Activated gamma-delta T cell treated with anti-CD3 and anti-CD28 coated beads, Interleukin-2, amount 50 U/mL, for 16 hours (primary cell): Measurements from ENCODE around the gene PLPP7.
"Not testable (repeated sequence)": the region's sequence is repeated elsewhere in the genome, so short reads cannot be mapped to it uniquely, and the experiment has no call there.

Experiments used
- DNase-seq: peaks from one replicate; pipeline ENCODE4 v3.0.0-alpha.2; 2020; ENCODE audit warnings: low read depth

The PLPP7 gene

DNA sequence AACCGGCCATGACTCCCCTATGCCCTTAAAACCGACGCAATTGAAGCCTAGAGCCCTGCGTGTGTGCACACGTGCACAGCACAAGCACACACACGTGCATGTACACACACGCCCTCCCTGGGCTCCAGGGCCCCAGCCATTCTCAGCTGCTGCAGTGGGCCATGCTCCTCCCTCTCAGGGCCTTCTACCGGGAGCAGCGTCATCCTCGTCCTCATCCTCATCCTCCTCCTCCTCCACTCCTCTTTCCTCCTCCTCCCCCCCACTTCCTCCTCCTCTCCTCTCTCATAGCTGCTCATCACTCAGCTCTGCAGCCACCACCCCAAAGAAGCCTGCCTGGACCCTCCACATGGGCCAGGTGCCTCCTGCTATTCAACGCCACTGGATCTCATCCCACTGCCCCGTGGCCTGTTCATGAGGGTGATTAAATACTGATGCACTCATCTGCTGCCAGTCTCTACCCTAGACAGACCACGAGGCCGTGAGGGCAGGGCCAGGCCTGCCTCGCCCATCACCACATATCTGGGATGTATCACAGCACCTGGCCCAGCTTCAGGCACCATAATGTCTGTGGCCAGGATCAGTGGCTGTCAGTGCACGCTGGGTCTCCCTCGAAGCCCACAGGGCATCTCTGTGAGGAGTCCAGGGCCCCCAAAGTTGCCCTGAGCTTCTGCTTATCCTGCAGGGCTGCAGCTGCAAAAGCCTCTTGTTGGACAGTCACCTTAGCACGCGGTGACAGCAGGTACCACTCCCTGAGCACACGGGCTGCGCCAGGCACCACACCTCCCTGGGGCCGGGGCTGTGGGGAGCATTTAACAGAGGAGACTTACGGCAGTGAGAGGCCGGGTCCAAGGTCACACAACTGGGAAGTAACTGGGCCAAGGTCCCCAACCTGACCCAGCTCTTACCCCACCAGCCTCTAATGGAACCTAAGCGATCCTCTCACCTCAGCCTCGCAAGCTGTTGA lies 23.0 kb upstream of the PLPP7 start:
- DNase-seq: no peak

DNA sequence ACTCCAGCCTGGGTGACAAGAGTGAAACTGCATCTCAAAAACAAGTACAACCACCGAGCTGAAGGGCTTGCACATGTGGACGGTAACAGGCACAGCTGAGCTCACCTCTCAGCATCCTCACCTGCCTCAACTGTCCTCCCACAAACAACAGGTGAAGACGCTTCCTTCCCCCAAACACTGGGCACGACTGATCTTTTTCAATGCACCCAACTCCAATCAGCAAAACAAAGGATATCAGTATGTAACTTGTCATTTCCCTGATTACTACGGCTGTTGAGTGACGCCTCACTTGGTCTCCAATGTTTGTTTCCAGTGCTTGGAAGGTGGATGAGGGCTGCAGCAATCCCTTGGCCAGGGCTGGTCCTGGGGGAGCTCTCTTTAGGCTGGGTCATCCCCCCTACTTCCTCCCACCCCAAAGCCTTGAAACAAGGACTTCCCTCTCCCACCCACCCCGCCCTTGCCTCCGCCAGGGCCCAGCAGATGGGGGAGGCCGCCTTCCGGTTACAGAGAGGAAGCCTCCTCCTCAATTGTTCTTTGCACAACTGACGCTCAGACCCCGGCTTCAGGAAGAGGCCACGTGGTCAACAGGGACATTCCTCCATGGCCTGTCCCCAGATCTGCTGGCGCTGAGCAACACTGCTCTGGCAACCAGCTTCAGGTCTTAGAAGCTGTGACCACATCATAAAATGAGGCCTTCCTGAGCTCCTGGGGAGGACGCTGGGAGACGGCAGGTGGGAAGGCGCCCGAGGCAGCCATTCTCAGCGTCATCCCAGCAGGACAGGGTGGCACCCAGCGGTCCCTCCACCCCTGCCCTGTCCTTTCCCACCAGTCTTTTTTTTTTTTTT lies 19.1 kb upstream of the PLPP7 start:
- no peak for DNase-seq

DNA sequence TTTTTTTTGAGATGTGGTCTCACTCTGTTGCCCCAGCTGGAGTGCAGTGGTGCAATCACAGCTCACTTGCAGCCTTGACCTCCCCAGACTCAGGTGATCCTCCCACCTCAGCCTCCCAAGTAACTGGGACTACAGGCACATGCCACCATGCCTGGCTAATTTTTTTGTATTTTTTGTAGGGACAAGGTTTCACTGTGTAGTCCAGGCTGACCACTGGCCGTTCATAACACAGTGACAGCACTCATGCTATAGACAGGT lies 18.6 kb upstream of the PLPP7 start:
- DNase-seq: not testable (repeated sequence)

DNA sequence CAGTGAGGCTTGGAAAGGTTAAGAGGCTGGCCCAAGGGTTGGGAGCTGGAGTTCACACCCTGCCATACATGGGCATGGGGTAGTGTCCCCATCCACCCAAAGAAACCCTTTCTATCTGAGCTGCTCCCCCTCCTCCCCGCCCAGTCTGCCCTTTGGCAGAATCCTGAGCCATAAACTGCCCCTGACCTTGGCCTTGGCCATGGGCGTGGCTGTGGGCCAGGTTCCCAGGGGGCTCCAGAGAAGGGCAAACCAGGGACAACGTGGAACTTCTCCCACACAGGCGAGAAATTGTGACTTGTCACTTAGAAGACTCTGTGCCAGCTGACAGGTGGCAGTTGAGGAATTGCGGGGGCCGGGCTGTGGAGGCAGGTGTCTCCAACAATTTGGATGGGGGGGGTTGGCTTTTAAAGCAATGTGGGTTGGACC lies 18.0 kb upstream of the PLPP7 start:
- DNase-seq: no peak

DNA sequence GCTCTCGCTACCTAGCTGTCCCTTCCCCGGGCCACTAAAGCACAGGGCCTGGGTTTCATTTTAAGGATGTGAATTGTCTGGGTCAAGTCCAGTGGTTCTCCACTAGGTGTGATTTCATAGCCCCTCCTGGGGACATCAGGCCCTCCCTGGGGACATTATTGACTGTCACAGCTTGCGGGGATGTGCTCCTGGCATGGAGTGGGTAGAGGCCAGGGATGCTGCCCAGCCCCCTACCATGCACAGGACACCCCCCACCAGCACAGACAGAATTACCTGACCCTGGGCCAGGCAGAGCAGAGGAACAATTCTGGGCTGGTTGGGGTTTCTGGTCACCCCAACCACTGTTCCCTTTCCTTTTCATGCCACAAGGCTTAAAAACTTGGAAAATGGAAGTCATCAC lies 17.3 kb upstream of the PLPP7 start:
- DNase-seq: no peak

DNA sequence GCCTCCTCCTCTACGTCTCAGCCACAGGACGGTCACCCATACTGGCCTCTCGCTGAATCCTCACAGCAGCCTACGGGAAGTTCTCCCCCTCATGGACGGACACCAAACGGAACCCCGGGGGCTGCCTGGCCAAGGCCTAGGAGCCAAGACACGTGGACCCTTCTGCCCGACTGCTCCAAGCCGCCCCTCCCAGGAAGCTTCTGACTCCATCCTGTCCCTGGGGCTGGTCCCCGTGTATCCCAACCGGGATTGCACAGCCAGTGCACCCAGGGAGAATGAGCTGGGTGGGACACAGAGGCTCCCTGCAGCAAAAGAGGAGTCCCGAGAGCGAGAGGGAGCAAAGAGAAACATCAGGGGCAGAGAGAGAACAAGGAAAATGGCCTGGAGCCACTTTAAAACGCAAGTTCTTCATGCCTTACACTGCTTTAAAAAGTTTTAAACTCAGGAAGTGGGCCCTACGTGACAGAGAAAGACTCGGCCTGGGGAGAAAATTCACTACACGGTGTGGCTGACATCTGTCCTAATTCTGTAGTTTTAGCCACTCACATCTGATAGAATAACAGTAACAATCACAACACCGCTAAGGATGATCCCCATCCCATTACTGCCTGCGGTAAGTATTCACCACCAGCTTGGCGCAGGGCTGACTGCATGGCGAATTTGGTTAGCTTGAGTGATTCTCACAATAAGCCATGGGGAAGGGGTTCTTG lies 16.2 kb upstream of the PLPP7 start:
- no peak for DNase-seq

DNA sequence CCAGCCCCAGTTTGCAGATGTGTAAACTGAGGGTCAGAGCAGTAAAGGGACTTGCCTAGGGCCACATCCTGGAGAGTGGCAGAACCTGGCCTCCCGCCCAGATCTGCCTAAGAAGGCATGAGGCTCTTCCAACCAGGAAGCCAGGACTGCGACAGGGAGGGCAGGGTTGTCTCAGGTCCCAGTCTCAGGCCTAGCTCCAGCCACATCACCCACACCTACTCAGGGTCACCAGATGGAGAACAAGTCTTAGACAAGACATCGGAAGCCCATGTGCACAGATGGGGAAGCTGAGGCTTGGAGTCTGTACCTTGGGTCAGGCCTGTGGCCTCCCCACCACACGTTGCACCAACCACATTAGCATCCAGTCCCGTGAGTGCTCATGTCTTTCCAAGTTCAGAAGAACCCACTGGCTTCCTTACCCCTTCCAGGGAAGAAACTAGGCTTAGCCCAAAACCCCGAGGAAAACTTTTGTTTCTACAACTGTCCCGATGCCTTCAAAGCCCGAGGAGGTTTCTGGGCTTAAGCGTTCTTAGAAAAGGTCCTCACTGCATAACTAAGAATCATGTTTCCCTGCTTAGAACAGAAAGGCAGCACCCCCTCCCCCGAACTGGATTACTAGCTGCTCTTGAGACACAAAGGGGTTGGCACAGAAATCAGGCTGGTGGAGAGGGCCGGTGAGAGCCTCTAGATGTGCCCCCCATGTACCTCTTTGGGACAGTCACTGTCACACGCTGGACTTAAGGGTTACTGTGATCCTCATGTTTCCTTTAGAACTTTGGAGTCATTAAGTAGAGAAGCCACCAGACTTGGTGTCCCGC lies 15.5 kb upstream of the PLPP7 start:
- DNase-seq: no peak

DNA sequence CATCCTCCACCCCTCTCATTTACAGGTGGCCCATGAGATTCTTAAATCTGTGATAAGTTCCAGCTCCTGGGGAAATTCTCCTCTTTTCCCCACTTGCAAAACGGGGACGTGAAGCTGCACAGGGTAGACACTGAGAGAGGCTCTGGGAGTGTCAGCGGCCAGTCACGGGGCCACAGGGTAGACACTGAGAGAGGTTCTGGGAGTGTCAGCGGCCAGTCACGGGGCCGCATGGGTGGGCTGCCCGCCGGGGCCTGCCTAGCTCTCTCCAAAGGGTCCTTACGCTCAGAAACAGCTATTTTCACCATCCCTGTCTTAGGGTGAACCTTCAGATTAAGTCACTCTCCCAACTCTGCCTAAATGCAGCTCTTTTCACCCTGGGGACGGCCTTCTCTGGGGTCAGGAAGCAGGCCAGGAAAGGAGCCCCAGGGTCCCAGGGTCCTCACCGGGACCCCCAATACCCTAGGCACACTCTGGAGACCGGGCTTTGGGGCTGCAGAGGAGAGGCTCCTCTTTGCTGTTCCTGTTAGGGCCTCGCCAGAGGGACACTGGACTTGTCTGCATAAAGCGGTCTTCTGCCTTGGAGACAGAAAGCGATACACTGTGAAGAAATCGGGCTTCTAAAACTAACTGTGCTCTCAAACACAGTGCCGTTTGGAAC lies 14.7 kb upstream of the PLPP7 start:
- no peak for DNase-seq

DNA sequence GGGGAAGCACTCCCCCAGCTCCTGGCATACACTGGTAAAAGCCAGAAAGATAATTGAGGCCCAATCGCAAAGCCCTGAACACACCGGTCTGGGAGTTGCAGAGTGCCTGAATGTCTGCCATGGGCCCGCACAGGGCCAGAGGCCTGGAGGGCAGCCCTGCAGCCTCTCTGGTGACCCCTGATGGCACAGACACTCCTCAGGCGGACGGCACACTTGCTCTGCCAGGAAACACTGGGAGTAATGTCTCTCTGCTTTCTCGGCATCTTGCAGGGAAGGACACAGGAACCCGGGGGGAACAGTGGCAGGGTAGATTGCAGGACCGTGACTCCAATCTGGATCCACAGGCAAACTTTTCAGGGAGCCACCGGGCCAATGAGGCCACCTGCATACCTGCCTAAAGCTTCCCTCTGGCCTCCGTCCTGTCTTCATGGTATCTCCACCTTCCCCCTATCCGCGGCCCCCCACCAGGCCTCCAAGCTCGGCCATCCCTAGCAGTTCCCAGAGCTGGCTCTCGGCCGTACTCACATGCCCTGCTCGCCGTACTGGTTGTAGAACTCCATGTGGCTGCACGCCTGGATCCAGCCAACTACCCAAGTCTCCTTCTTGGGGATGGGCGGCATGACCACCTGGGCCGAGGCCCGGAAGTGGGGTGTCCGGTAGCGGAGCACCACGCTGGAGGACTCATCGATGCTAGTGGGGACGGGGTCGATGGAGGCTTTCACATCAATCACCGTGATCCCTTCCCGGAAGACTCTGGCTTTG lies 14.0 kb upstream of the PLPP7 start:
- no peak for DNase-seq

DNA sequence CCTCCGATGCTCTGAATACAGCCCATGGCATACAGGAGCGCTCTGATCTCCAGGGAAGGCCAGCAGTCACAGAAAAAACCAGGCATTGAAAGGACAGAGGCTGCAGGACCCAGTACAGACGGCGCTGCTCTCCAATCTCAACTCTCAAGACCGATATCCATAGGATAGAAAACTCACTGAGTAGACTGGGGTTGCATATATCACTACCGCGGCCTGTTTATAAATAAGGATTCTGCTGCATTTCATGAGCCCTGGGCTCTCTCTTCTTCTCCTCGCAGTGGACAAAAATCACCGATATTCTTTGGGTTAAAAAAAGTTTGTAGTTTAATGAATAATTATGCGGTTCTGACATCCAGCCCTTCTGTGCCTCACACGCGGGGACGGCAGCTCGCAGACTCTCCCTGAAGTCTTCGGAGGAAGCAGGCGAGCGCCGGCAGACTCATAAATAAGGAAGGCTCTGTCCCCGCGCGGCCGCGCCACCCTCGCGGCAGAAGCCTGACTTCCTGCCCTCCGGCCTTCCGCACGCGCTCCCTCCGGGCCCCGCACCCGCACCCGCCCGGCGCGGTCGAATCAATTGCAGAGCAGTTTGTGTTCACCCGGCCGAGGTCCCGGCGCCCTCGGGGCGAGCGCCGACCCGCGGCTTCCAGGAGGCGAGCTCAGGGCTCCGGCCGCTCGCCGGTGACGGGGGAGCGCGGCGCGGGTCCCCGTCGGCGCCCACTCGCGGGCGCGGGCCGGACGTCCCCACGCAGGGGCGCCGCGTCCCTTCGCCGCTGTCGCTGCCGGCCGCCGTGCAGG lies 13.2 kb upstream of the PLPP7 start, which contains the start of gene FAM78A:
FAM78A (minus strand) TSS at position 417 of the 795 bp plus-strand sequence; CDS start at position 86, 331 bp downstream.
- no peak for DNase-seq

DNA sequence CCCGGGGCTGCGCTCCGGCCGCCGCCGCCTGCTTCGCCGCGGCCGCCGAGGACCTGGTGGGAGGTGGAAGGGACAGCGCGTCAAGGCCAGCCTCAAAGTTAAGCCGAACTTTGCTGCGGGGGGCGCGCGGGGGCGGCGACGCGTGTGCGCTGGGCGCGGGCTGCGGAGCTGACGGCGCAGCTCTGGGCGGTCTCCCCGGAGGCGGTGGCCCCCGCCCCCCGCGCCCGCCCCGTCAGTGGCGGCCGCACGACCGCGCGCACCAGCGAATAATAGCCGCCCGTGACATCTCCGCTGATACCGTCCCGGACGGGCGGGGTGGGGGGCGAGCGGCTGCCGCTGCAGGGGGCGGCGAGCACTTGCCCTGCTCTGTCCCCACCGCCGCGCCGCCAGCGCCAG lies 12.6 kb upstream of the PLPP7 start:
- no peak for DNase-seq

DNA sequence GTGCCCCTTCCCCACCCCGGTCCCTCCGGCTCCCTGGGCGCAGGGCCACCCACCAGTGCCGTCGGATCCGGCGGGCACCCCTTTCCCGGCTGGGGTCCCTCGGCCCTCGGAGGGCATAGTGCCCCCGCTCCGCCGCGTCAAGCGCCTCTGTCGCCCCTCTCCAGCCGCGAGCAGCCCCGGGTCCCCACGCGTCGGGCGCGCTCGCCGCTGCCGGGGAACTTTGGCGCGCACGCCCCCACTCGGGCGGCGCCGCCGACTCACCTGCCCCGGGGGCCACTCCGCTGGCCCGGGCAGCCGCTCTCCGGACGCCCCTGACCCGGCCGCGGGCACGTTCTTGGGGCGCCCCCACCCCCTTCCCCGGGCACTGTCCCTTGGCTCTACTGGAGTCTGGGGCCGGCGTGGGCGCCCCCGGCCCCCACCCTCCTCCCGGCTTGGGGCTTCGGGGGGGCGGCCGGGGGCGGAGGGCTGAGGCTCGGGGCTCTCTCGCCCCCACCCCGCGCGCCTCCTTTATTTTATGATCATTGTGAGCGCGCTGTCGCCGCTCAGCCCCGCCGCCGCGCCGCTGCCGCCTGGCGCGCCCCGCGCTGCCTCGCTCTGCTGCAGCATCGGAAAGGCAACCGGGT lies 12.1 kb upstream of the PLPP7 start:
- DNase-seq: no peak

DNA sequence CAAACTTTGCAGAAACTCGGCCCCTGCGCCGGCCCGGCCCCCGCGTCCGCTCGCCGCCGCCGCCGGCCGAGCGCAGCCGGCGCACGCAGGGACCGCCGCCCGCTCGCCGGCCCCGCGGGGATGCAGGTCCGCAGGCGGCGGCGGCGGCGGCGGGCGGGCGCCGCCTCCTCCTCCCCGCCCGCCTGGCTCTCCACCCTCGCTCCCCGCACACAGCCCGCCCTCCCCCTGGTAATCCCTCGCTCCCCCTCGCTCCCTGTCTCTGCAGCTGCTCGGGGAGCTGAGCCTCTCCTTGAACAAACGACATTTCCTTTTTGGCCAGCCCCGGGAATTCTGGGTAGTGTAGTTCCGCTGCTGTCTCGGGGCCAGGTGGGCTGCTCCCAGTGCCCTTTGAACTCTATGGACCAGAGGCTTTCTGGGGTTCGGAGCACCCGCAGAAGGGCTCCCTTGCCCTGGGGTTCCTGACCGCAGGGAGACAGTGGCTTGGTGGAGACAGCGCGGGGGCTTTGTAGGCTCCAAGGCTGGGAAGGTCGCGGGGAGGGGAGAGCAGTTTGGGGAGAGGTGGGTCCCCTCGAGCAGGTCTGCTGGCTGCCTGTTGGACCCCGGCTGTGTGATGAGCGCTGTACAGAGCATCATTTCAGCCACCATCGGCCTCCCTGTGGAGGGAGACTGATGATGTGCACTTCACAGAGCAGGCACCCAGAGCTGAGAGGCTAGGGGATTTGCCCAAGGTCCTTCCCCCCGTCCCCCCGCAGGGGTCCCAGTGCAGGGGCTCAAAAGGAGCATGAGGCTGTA lies 11.4 kb upstream of the PLPP7 start:
- DNase-seq: peak; percentile 49

DNA sequence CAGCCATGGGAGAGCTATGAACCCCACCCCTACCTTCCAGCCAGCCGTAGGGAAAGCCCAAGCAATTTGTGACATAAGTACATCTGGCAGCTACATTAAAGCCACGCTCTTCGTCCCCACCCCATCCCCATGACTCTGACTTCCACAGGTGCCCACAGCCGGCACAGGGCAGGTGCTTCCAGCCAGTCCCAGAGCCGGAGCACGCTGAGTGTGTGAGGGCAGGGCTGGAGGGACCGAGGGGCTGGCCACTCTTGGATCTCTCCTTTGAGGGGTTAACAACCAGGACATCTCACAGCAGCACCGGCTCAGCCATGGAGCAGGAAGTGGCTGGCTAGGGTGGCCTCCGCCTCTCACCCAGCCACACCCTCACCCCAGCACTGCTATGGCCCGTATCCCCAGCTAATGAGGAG lies 10.8 kb upstream of the PLPP7 start:
- no peak for DNase-seq

DNA sequence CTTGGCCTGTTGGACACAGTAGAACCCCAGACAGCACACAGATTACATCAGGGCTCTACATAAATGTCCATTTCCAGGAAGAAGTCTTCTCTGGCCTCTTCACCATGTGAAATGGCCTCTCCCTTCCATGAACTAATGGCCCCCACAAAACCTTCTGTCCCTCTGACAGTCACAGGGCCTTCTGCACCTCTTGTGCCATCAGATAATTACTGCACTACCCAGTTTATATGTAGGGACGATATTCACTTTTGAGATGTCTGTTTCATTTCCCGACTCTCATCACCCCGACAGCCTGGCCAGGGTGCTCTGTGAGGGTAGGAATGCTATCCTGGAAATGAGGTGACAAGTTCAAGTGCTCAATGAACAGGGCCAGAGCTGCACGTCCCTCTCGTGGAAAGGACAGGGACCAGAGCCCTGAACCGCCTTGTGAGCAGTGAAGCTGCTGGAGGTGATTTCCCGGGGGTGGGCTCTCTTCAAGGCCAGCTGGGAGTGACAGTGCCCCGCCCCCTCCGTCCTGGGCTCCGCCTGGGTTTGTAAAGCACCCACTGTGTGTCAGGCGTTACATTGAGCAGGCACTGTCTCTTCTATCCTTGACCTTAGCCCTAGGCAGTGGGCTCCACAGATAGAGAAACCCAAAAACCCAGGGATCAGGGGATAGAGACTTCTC lies 10.2 kb upstream of the PLPP7 start:
- no peak for DNase-seq

DNA sequence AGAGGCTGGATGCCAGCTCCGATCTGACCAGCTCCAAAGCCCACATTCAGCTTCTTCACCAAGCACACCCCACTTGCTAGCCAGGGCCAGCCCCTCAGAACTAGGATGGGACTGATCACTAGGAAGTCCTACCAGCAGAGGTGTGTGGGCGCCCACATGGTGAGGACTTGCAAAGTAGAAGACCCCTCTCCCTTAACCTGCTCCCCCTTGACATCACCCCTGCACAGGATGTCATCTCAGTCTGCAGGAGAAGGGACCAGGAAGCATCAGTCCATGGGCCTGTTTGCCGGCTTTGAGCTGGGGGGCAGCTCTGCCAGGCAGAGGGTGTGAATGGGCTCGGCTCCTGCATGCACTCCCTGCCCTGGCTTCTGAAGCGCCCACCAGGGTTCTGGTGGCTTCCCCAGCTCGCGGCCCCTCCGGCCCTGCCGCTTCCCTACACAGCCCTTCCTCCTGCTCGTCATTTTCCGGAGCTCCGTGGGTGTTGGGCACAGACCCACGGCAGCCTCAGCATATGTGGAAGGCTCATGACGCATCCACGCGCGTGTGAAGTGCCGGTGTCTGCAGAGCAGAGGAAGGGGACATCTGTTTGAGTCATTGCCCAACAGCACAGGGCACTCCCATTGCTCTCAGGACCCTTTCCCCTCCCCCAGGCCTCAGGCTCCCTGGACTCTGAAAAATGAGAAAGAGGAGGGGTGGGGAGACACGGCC lies 9.5 kb upstream of the PLPP7 start:
- no peak for DNase-seq

DNA sequence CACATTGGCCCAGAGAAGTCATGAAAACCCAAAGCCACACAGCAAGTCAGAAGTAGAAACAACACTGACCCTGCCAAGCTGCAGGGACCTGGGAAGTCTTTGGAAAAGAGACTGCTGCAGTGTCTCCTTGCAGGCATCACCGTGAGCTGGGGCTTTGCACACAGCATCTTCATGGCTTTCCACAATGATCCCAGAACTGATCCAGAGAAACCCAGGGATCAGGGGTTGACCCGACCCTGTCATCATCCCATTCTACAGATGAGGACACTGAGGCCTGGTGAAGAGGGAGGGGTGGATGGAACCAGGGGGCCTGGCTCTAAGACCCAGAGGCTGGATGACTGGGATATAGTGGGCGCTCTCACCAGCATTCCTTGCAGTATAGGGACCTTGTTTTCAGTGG lies 8.9 kb upstream of the PLPP7 start:
- no peak for DNase-seq
